Esophagus squamous epithelium (tissue), 5 donors: ENCODE data around the gene BIVM. TPM values are rescaled to one million over a fixed set of nuclear protein-coding genes. Genes with fewer than 3 reads are reported as not detected.

Experiments
- DNase-seq: peaks from one replicate; lab custom pipeline; 2025; lab: John Stamatoyannopoulos, UW
- H3K27ac ChIP-seq, 4 donors: fragments of 200-600 bp; sonication (generic); one replicate each; pipeline ENCODE4 v1.5.1; 2016 to 2019; ENCODE audit warnings: mild to moderate bottlenecking in 1 of 4
- H3K27me3 ChIP-seq, 4 donors: fragments of 200-600 bp; sonication (generic); 1 replicate in 3 of 4; 2 replicates in 1 of 4; pipeline versions ENCODE4 v1.5.1 to v1.6.0; 2017 to 2021; ENCODE audit warnings: antibody characterized with exemption in 1 of 4
- H3K36me3 ChIP-seq, 3 donors: fragments of 200-600 bp; sonication (generic); one replicate each; pipeline ENCODE4 v1.5.1; 2016 to 2019
- H3K4me1 ChIP-seq, 3 donors: fragments of 200-600 bp; sonication (generic); one replicate each; pipeline ENCODE4 v1.5.1; 2017 to 2019
- H3K4me3 ChIP-seq, 4 donors: fragments of 200-600 bp; sonication (generic); 1 replicate in 3 of 4; 2 replicates in 1 of 4; pipeline ENCODE4 v1.5.1; 2016 to 2019; ENCODE audit warnings: mild to moderate bottlenecking in 2 of 4, moderate library complexity in 1 of 4
- H3K9me3 ChIP-seq, 3 donors: fragments of 200-600 bp; sonication (generic); one replicate each; pipeline ENCODE4 v1.5.1; 2016 to 2019
- CTCF ChIP-seq, 6 experiments: fragments of 450-650 bp in 4 of 6; fragments of 200-600 bp in 2 of 6; sonication (generic) in 2 of 6; IDR thresholded peaks; one replicate each; pipeline ENCODE4 v1.5.1; 2016 to 2019; ENCODE audit warnings: antibody characterized with exemption in 6 of 6, mild to moderate bottlenecking in 4 of 6, moderate library complexity in 4 of 6
- POLR2A ChIP-seq, 4 donors: fragments of 450-650 bp; IDR thresholded peaks; one replicate each; pipeline ENCODE4 v1.6.1; 2017; ENCODE audit warnings: antibody characterized with exemption in 4 of 4, mild to moderate bottlenecking in 4 of 4, moderate library complexity in 3 of 4
- WGBS, 2 donors: methylation state at CpG; one replicate each; pipeline ENCODE4 v1.1.5; 2018; 5-methylcytosine and 5-hydroxymethylcytosine counted together
- intact Hi-C: fragments of 100-400 bp; cut with DNase I; formaldehyde crosslinking; loops from one replicate; pipeline ENCODE4 v1.15.0; 2022
- total RNA-seq, 4 donors: library from RNA; depleted of rRNA; stranded (reverse); fragments of >200 nt; gene quantifications; one replicate each; pipeline ENCODE4 v1.1.0, GENCODE V29; 2016
- donor health status: DM: yes; HTN: yes; CAD: no.

Gene BIVM, protein sequence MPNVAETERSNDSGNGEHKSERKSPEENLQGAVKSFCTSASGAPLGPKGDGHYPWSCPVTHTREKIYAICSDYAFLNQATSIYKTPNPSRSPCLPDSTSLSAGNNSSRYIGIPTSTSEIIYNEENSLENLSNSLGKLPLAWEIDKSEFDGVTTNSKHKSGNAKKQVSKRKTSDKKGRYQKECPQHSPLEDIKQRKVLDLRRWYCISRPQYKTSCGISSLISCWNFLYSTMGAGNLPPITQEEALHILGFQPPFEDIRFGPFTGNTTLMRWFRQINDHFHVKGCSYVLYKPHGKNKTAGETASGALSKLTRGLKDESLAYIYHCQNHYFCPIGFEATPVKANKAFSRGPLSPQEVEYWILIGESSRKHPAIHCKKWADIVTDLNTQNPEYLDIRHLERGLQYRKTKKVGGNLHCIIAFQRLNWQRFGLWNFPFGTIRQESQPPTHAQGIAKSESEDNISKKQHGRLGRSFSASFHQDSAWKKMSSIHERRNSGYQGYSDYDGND
- 10 to 100 TPM in 2 of 4 donors, 1 to 10 TPM in 2; 6.4 to 17.5 (median 9.8) TPM for total RNA-seq

GRCh38 chr13:102798581-102799425, at the start of gene BIVM, which contains the start of gene POGLUT2:
Gene BIVM, plus strand, starts transcription at chr13:102799119. Its CDS starts 8,149 bp downstream, at chr13:102807268.
Gene POGLUT2, minus strand, starts transcription at chr13:102798976. Its CDS starts 306 bp downstream, at chr13:102798670.
- 1% methylated on average over 20 to 31 of the region's 72 CpGs for WGBS, 2 donors
- H3K27ac ChIP-seq, result peak within 1 kb of the TSS; percentile 80 to 91 (median 87)
- no peaks in the 10 kb centered on the region for H3K9me3 ChIP-seq
- no peaks in the 10 kb centered on the region for H3K36me3 ChIP-seq
- peak within 1 kb of the TSS; percentile 63 to 86 (median 65) for H3K4me3 ChIP-seq
- TF ChIP-seq CTCF (IDR thresholded peaks at IDR 0.05), result peak in 1 of 6 experiments; percentile 15
- TF ChIP-seq POLR2A (IDR thresholded peaks at IDR 0.05), result peak in 1 of 4 donors; percentile 20
- intact Hi-C loops, result no loop called here
- no peaks in the 10 kb centered on the region for H3K27me3 ChIP-seq
- peak; percentile 18 for DNase-seq
- peaks cover 5 to 36% (median 10%) of the 10 kb centered on the region in 3 donors for H3K4me1 ChIP-seq

- H3K4me1 ChIP-seq, result no peaks in the 10 kb centered on the region
- no peak overlapping the region for H3K27ac ChIP-seq
- no peak overlapping the region for H3K4me3 ChIP-seq
- TF ChIP-seq CTCF (IDR thresholded peaks at IDR 0.05) (no peak), POLR2A (IDR thresholded peaks at IDR 0.05) (no peak)
- DNase-seq, result no peak
- intact Hi-C loops, result no loop called here
- no peaks in the 10 kb centered on the region for H3K27me3 ChIP-seq
- H3K9me3 ChIP-seq, result no peaks in the 10 kb centered on the region
- no peaks in the 10 kb centered on the region for H3K36me3 ChIP-seq
- 84 to 94% methylated on average over 3 of the region's 3 CpGs for WGBS, 2 donors
Measured at GRCh38 chr13:102751886-102752285, 47.0 kb upstream of the BIVM start.

- WGBS, 2 donors, result 19 to 50% methylated on average over 1 of the region's 1 CpG
- no peak for DNase-seq
Measured at GRCh38 chr13:102757006-102757405, 41.9 kb upstream of the BIVM start.

DNA sequence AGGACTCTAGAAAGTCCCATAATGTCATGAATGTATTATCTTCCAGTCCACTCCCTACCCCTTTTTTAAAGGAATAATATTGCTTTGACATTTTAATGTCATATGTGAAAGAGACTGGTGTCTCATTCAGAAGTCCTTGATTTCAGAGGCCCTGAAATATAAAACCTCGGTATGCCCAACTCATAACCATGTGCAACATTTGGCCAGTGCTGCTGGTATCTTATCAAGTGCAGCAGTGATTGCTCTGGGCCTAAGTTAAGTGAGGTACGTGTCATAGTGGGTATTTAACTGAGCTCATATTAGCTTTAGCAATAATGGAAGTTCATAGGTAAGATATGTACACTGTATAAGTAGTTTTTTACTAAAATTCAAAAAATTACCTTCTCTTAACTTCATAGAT, 40.1 kb upstream of the BIVM start:
- DNase-seq, result no peak
- Histone ChIP-seq H3K9me3 (no peaks in the 10 kb centered on the region), H3K4me1 (no peaks in the 10 kb centered on the region), H3K27me3 (no peaks in the 10 kb centered on the region), H3K4me3 (no peak overlapping the region), H3K36me3 (no peaks in the 10 kb centered on the region), H3K27ac (no peak overlapping the region)
- TF ChIP-seq POLR2A (IDR thresholded peaks at IDR 0.05) (no peak), CTCF (IDR thresholded peaks at IDR 0.05) (no peak)
- intact Hi-C loops, result no loop called here
- 83 to 85% methylated on average over 2 of the region's 2 CpGs for WGBS, 2 donors

More at GRCh38 chr13:102757006-102757405, 41.9 kb upstream of the BIVM start:
- no peak overlapping the region for H3K27ac ChIP-seq
- no peak overlapping the region for H3K4me3 ChIP-seq
- H3K4me1 ChIP-seq, result no peaks in the 10 kb centered on the region
- intact Hi-C loops, result no loop called here
- TF ChIP-seq POLR2A (IDR thresholded peaks at IDR 0.05) (no peak), CTCF (IDR thresholded peaks at IDR 0.05) (no peak)
- H3K9me3 ChIP-seq, result no peaks in the 10 kb centered on the region
- H3K36me3 ChIP-seq, result no peaks in the 10 kb centered on the region
- no peaks in the 10 kb centered on the region for H3K27me3 ChIP-seq
